Measurements from ENCODE around the gene PDPK1. TPM values are rescaled to one million over a fixed set of nuclear protein-coding genes. Genes with fewer than 3 reads are reported as not detected.
"Not testable (repeated sequence)": the region's sequence is repeated elsewhere in the genome, so short reads cannot be mapped to it uniquely, and the experiment has no call there.

PDPK1 gene
- total RNA-seq, 4 donors from 2014 or later, result 22.2 to 34.5 (median 25.6) TPM

DNA sequence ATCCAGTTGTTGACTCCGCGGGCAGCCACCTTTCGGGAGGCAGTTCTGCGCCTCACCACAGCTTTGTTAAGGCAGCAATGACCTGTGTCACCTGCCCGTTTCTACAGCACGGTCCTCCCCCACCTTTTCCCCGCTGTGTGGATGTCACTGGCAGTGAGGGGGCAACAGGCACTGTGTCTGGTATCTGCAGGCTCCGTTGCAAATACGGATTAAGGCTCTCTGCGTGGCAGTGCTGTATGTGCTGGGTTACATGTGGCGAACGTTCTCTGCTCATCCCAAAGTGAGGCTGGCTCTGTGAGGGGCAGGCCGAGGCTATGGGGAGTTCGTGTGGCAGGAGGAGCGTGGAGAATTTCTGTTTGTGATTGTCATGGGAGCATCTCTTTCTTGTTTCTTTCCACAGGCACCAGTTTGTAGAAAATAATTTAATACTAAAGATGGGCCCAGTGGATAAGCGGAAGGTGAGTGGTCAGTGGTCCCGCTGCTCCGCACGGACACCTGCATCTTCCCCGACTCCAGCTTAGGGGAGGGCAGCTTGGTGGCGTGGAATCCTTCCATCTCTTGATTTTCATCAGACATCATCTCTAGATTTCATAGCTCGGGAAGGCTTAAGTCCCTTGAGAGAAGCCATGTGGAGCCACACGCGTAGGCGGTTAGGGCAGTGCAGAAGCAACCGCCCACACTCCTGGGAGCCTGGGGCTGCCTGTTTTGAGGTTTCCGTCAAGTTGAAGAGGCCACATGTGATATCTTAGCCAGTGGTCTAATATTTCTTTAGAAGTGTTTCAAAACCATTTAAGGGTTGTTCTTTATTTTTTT, 57.8 kb downstream of the PDPK1 start:
- TF ChIP-seq, protein P1, sequence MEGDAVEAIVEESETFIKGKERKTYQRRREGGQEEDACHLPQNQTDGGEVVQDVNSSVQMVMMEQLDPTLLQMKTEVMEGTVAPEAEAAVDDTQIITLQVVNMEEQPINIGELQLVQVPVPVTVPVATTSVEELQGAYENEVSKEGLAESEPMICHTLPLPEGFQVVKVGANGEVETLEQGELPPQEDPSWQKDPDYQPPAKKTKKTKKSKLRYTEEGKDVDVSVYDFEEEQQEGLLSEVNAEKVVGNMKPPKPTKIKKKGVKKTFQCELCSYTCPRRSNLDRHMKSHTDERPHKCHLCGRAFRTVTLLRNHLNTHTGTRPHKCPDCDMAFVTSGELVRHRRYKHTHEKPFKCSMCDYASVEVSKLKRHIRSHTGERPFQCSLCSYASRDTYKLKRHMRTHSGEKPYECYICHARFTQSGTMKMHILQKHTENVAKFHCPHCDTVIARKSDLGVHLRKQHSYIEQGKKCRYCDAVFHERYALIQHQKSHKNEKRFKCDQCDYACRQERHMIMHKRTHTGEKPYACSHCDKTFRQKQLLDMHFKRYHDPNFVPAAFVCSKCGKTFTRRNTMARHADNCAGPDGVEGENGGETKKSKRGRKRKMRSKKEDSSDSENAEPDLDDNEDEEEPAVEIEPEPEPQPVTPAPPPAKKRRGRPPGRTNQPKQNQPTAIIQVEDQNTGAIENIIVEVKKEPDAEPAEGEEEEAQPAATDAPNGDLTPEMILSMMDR (IDR thresholded peaks at IDR 0.05), result no peak
- no peak for DNase-seq (ENCODE audit: low spot score)
- no peak for ATAC-seq (ENCODE audit: low FRiP score)

DNA sequence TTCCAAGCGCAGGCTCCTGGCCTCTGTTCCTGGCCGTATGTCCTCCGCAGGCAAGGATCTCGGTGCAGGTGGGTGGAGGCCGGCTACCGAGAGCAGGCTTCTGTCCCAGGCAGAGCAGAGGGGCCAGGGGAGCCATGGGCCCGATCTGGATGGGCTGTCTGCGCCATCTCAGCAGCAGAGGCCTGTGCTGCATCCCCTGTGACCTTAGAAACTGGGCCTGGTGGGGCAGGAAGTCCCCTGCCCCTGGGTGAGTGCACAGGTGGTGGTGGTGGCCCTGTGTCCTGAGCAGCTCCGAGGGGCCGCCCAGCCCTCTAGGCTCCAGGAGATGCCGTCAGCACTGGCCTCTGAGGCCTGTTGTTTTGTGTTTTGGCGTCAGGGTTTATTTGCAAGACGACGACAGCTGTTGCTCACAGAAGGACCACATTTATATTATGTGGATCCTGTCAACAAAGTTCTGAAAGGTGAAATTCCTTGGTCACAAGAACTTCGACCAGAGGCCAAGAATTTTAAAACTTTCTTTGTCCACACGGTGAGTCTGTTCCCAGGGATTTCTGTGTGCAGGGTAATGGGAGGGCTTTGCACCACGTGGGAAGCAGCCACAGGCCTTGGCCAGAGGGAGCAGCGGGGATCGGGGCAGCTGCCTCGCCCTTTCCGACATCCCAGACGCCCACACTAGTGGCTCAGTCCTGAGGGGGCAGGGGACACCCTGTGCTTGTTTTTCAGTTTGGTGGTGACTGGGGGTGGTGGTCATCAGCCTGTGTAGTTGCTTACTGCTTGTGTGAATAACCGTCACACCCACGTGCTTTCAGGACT, 59.1 kb downstream of the PDPK1 start:
- ATAC-seq (ENCODE audit: low FRiP score), result no peak
- TF ChIP-seq, protein P1 (IDR thresholded peaks at IDR 0.05), result no peak
- DNase-seq (ENCODE audit: low spot score), result no peak

DNA sequence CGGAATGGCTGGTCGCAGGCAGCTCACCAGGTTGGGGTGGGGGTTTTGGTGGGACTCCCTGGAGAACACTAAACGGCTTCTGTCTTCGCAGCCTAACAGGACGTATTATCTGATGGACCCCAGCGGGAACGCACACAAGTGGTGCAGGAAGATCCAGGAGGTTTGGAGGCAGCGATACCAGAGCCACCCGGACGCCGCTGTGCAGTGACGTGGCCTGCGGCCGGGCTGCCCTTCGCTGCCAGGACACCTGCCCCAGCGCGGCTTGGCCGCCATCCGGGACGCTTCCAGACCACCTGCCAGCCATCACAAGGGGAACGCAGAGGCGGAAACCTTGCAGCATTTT, 59.7 kb downstream of the PDPK1 start:
- TF ChIP-seq, protein P1 (IDR thresholded peaks at IDR 0.05), result no peak
- DNase-seq (ENCODE audit: low spot score), result no peak
- ATAC-seq (ENCODE audit: low FRiP score), result no peak

DNA sequence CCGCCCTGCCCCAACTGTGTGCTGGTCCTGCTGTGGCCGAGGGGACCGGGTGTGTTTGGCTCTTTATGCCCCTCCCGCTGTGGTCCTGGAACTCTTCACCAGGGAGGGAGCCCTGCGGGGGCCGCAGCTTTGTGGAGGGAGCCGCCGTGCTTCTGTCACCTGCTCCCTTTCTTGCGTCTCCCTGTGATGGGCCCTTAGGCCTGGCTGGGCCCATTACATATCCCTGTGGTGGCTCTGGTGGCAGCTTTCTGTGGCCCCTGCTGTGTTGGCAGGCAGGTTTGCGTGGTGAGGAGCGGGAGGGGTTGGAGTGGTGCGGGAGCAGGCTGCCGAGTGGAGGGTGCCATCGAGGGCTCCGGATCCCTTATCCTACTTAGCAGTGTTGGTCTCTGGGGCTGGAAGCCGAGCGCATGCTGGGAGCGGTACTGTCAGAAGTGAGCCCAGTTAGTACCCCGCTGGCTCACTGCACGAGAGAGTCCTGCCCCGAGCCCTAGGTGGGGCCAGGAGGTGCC, 60.4 kb downstream of the PDPK1 start:
- TF ChIP-seq, protein P1 (IDR thresholded peaks at IDR 0.05), result no peak
- ATAC-seq (ENCODE audit: low FRiP score) (no peak), DNase-seq (ENCODE audit: low spot score) (no peak)

DNA sequence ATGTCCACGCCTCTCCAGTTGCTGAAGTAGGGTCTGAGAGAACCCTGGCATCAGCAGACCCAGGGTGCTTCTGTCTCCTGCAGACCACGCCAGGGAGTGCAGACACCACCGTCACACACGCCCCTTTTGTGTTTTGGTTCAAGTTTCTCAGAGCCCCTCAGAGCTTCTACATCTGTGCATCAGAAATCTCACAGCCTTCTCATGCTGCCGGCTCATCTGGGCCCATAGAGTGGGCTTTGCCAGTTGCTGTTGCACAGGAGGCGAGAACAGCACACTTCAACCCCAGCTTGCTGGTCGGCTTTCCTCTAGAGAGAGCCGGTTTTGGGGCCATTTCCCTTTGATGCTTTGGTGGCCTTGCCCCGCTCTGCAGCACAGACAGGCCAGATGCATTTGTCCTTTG, 60.9 kb downstream of the PDPK1 start:
- DNase-seq (ENCODE audit: low spot score), result no peak

DNA sequence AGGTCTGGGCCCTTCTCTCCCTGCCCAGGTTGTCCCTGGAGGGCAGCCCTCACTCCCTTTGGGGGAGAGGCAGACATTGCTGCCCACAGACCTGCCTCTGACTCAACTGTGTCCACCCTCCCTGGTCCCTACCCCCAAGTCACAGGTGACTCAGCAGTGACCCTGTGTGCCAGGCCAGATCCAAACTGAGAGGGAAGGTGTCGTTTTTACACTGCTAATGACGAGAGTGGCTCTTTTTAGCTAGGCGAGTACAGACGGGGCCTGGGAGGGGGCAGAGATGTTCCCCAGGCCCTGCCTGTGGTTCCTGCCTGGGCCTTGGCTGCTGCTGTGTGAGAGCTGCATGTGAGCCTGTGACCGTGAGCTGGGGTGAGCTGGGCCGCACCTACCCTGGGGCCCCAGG, 61.3 kb downstream of the PDPK1 start:
- not testable (repeated sequence) for DNase-seq (ENCODE audit: low spot score); ATAC-seq (ENCODE audit: low FRiP score)

More for the DNA sequence above, 60.9 kb downstream of the PDPK1 start:
- no peak for ATAC-seq (ENCODE audit: low FRiP score)
- TF ChIP-seq, protein P1 (IDR thresholded peaks at IDR 0.05), result no peak

DNA sequence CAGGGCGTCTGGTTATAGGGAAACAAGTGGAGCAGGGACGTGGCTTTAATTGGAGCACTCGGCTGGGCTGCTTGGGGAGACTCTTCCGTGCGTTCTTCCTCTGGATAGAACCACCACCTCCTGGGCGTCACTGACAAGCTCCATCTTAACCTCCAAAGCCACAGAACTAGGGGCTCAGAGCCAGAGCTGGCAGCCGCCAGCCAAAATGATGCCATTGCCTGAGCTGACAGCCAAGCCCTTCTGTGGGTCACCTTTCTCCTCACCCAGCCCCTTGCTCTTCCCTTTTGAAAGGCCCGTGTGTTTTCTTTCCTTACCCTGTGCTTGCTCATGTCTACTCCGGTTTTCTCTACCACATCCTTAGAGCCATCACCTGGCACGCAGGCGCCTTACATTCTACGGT, 62.0 kb downstream of the PDPK1 start:
- DNase-seq (ENCODE audit: low spot score), result not testable (repeated sequence)

DNA sequence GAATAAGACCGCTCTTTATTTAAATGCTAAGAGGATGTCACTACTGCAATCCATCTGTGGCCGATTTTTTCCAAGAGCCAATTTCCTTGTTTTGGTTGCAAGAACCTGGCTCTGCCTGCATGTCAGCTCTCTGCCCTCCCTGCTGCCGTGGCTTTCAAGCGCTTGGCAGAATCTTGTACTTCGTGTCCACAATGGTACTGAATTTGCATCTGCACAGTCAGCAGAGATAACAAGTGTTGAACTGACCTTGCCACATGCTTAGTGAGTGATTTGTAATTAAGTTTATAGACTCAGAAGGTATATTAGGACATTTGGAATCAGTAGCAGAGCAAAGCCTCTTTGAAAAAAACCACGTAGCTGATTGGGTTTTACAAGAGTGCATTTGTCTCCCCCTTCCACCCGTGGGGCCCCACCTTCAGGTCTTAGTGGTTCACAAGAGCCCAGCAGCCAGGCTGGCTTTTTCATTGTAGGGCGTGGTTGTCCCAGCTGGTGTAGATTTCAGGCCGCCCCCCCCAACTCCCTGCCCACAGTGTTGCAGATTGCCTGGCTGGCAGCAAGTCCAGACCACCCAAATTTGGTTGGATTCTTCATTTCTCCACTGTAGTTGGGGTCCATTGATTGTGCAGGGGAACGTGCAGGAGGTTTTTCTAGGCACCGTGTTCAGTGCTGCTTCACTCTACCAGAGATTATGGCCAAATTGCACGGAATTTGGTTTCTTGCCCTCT, 63.6 kb downstream of the PDPK1 start:
- not testable (repeated sequence) for ATAC-seq (ENCODE audit: low FRiP score); DNase-seq (ENCODE audit: low spot score)

More for the DNA sequence above, 62.0 kb downstream of the PDPK1 start:
- not testable (repeated sequence) for ATAC-seq (ENCODE audit: low FRiP score)

DNA sequence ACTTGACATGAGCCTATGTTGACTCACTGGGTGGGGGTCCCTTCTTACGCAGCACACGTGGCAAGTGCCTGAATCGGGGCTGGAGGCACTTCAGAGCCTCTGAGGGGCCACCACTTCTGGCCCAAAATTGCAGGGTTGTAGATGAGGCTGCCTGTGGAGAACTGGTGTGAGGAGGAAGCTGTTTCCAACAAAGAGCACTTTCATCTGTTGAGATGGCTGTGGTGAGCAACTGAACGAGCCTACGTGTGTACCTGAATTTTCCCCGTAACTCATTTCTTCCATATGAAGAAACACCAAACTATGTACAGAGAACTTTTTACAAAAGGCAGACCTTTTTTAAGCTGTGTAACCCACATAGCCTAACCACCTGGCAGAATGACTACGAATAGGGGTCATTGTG, 64.4 kb downstream of the PDPK1 start:
- not testable (repeated sequence) for ATAC-seq (ENCODE audit: low FRiP score); DNase-seq (ENCODE audit: low spot score)

Measured in omental fat pad (tissue), 4 donors.